Subcutaneous adipose tissue (tissue), 4 donors: Measurements from ENCODE around the gene EIF2B5. TPM values are rescaled to one million over a fixed set of nuclear protein-coding genes. Genes with fewer than 3 reads are reported as not detected.

Experiments used
- CTCF ChIP-seq: fragments of 450-650 bp; IDR thresholded peaks from one replicate; pipeline ENCODE4 v1.5.1; 2016; ENCODE audit warnings: low read depth, mild to moderate bottlenecking, control low read depth, antibody characterized with exemption, moderate library complexity
- total RNA-seq, 4 donors: library from RNA; depleted of rRNA; stranded (reverse); fragments of >200 nt; gene quantifications; one replicate each; pipeline ENCODE4 v1.1.0, GENCODE V29; 2016

Gene EIF2B5
- total RNA-seq, 4 donors from 2014 or later, result 29.8 to 31.9 (median 31.2) TPM

- no peak for TF ChIP-seq CTCF
Observed at GRCh38 chr3:184169896-184170875, 35.0 kb downstream of the EIF2B5 start.

DNA sequence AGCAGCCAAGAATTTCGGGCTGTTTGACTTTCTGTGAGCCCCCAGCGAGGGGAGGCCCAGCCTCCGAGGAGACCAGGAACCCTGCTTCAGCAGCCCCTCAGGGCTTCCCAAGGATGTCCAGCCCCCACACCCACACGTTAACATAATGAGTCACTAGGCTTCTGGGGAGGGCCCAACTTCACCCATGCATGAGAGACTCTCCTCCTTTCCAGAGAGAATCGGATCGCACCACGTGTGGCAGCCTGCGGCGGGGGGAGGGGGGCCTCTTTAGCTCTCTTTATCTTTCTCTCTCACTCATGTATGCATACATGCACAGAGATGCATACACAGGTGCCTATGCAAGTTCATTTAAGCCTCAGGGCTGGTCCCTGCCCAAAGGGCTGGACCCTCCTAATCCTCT is 36.4 kb downstream of the EIF2B5 start:
- no peak for TF ChIP-seq CTCF

DNA sequence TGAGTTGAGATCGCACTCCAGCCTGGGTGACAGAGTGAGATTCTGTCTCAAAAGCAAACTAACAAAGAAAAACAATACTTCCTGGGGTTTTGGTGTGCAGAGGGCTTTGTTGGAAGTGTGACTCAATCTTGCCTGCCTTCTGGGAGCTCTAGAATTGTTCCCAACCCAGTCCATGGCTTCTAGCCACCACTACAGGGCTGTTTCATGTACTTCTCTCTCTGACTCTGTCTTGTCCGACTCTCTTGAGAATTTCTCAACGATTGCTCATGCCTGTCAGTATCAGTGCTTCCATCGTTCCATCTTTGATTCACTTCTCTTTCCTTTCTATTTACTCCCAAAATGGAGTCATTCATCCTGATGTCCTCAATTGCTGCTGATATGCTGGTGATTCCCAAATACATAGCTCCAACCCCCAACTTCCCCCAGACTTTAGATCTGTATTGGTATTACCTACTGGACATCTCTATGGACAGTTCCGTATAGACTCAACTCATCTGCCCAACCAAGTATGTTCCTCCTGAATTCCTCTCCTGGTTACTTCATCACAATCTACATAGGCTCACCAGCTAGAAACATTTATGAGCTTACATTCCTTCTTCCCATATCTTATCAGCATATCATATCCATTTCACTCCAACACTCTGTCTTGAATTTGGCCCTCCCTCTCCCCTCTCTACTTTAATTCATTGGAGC is 37.7 kb downstream of the EIF2B5 start:
- no peak for TF ChIP-seq CTCF

- no peak for TF ChIP-seq CTCF
Observed at GRCh38 chr3:184173374-184173722, 38.2 kb downstream of the EIF2B5 start.

DNA sequence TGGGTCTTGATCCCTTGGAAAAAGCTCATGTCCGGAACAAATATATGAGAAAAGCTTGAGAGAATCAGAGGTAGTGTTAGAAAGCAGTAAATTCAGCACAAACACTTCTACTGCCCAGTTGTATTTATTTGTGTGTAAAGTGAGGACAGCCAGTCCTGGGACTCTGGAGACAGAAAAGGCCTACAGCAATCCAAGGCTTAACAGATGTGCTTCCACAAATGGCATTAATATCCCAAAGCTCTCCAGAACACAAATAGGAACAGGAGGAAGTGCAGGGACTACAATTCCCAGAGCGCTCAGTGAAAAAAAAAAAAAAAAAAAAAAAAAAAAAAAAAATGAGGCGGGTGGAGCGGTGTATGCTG is 39.1 kb downstream of the EIF2B5 start:
- no peak for TF ChIP-seq CTCF

DNA sequence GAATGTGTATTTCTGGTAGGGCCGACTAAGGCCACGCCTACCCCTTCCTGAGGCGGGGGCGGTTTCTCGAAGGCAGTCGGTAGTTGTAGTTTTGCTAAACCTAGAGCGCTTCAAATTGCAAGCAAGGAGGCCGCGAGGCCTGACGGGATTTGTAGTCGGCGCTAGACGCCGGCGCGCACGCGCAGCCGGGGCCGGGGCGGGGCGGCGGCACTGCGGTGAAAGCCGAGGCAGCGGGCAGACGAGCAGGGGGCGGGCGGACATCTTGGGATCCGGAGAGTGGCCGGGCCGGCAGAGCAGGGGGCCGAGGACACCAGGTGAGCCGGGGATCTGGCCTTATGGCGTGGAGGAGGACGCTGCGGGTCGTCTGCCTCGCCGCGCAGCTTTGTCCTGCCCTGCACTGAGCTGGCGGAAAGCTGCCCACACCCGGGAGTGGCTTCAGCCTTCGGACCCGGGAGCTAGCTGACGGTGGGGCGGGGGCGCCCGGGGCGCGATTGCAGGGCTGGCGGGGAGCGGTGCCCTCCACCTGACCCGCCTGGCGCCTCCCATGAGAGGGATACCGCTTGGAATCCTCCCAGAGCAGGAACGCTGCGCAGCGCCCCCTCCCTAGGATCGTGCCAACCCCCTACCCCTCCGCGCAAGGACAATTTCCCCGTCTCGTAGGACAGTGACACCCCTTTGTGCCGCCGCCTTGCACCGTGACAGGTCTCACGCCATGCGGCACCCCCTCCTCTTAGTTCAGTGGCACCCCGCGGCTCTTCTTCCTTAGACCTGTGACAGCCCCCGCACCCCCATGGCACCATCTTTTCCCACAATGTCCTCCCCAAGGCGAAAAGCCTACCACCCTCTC is 39.7 kb downstream of the EIF2B5 start, which contains the start of gene AP2M1:
Gene AP2M1 (plus strand): TSS at position 210 of the 847 bp plus-strand sequence. CDS start 2,139 bp downstream, outside the sequence.
- no peak for TF ChIP-seq CTCF
